Smooth muscle cell of trachea (primary cell): ENCODE measurements around the gene PRPF38A. TPM values are rescaled to one million over a fixed set of nuclear protein-coding genes. Genes with fewer than 3 reads are reported as not detected.

Experiments
- total RNA-seq: library from RNA; depleted of rRNA; stranded (reverse); fragments of >200 nt; gene quantifications from 2 replicates; pipeline ENCODE4 v1.2.1, GENCODE V29; 2014

PRPF38A gene
- 9.8 and 13.7 TPM in 2 replicates for total RNA-seq

GRCh38 chr1:52404116-52404974 lies at the start of gene PRPF38A, which contains the start of gene ORC1:
Gene PRPF38A, plus strand, starts transcription at chr1:52404602. Its CDS starts 148 bp downstream, at chr1:52404750.
Gene ORC1, minus strand, starts transcription at chr1:52404423. Its CDS starts 2,200 bp downstream, at chr1:52402223.

DNA sequence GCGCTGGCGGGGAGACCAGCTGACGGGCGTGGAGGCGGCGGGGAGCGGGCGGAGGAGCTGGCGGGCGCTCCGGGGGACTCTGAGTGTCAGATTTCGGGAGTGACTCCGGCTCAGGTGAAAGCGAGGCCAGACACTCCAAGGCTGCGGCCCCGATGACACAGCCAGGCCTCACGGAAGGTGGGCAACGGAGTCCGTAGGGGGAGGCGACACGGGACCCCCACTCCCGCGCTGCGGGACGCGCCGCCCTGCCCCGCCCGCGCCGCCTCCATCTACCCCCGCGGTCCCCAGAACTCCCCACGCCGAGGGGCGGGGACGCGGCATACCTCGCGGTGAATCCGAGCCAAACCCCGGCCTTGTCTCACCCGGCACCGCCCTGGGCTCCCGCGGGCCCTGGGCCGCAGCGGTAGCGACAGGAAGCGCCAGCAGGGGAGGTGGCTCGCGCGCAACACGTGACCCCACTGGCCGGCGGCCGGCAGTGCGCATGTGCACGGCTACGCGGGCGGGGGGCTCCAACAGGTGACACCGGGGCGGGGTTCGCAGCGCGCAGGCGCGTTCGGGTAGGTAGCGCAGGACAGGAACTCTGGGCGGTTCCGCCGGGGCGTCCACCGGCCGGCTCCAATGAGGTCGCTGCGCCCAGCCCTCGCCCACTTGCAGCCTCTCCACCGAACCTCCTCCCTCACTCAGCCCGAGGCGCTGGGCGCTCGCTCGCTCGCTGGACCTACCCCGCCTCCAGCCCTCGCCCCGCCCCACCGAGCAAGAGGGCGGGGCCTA lies 38.5 kb upstream of the PRPF38A start, which contains the start of gene CC2D1B:
Gene CC2D1B (minus strand): TSS at position 460 of the 771 bp plus-strand sequence. CDS start 1,585 bp downstream, outside the sequence.

Other genes with a start within 250 kb of the PRPF38A start
- gene CC2D1B, start 38.4 kb upstream of the PRPF38A start, total RNA-seq = 33.5 and 43.7 TPM in 2 replicates
- 0.66 and 6.5 TPM in 2 replicates for gene ORC1, start 179 bp upstream of the PRPF38A start, total RNA-seq
- 31.1 and 35.6 TPM in 2 replicates for gene TUT4, start 148.5 kb downstream of the PRPF38A start, total RNA-seq
- 35.1 and 45.2 TPM in 2 replicates for gene GPX7, start 197.8 kb downstream of the PRPF38A start, total RNA-seq
- not detected in 2 replicates for gene SHISAL2A, start 228.6 kb downstream of the PRPF38A start, total RNA-seq